Keratinocyte (primary cell): ENCODE measurements around the gene ARHGEF25.
"Not testable (repeated sequence)": the region's sequence is repeated elsewhere in the genome, so short reads cannot be mapped to it uniquely, and the experiment has no call there.

Source experiments
- CTCF ChIP-seq, 3 experiments: IDR thresholded peaks in 1 of 3; conservative IDR thresholded peaks in 1 of 3; optimal IDR thresholded peaks in 1 of 3; 2 replicates in 2 of 3; 3 replicates in 1 of 3; pipeline versions ENCODE3 to v1.5.1; 2011; ENCODE audit warnings: low read length in 3 of 3, mild to moderate bottlenecking in 3 of 3, moderate library complexity in 2 of 3, control low read depth in 1 of 3, inconsistent platforms in 1 of 3; ENCODE audit not compliant: insufficient read depth in 2 of 3; ENCODE audit errors: extremely low read depth in 1 of 3
- EZH2 ChIP-seq: IDR thresholded peaks from one replicate; pipeline ENCODE4 v1.6.1; 2012; ENCODE audit warnings: inconsistent platforms, mild to moderate bottlenecking, low read length, moderate library complexity

GRCh38 chr12:57588951-57589610 lies 22.2 kb upstream of the ARHGEF25 start:
- TF ChIP-seq CTCF (optimal IDR thresholded peaks at IDR 0.05 in 1 of 3, IDR thresholded peaks at IDR 0.05 in 1 of 3, conservative IDR thresholded peaks at IDR 0.05 in 1 of 3; ENCODE audit: extremely low read depth in 1 of 3, insufficient read depth in 2 of 3, low read length in 3 of 3); EZH2: not testable (repeated sequence)
